Esophagus muscularis mucosa (tissue), 4 donors: ENCODE results near the gene ADGRA3.

Source experiments
- CTCF ChIP-seq, 3 experiments: fragments of 200-600 bp in 2 of 3; fragments of 450-650 bp in 1 of 3; sonication (generic) in 2 of 3; IDR thresholded peaks; one replicate each; pipeline ENCODE4 v1.5.1; 2017 to 2019; ENCODE audit warnings: antibody characterized with exemption in 3 of 3, mild to moderate bottlenecking in 2 of 3, moderate library complexity in 1 of 3
- EP300 ChIP-seq: sonication (generic); formaldehyde crosslinking; IDR thresholded peaks from one replicate; pipeline ENCODE4 v1.6.1; 2017; ENCODE audit warnings: antibody characterized with exemption
- POLR2A ChIP-seq: fragments of 450-650 bp; IDR thresholded peaks from one replicate; pipeline ENCODE4 v1.6.1; 2017; ENCODE audit warnings: antibody characterized with exemption, moderate library complexity, mild to moderate bottlenecking, low read depth
- POLR2AphosphoS5 ChIP-seq, 2 donors: sonication (generic); formaldehyde crosslinking; IDR thresholded peaks; one replicate each; pipeline ENCODE4 v1.6.1; 2017; ENCODE audit warnings: antibody characterized with exemption in 2 of 2

- TF ChIP-seq CTCF (IDR thresholded peaks at IDR 0.05) (no peak), POLR2A (no peak), POLR2AphosphoS5 (IDR thresholded peaks at IDR 0.05) (no peak), EP300 (no peak)
Observed at GRCh38 chr4:22369901-22370562, 145.8 kb downstream of the ADGRA3 start.
